ENCODE data around the gene PLLP. TPM values are rescaled to one million over a fixed set of nuclear protein-coding genes. Genes with fewer than 3 reads are reported as not detected.

The PLLP gene
- polyA plus RNA-seq, 1 donor from 2014 or later = not detected

DNA sequence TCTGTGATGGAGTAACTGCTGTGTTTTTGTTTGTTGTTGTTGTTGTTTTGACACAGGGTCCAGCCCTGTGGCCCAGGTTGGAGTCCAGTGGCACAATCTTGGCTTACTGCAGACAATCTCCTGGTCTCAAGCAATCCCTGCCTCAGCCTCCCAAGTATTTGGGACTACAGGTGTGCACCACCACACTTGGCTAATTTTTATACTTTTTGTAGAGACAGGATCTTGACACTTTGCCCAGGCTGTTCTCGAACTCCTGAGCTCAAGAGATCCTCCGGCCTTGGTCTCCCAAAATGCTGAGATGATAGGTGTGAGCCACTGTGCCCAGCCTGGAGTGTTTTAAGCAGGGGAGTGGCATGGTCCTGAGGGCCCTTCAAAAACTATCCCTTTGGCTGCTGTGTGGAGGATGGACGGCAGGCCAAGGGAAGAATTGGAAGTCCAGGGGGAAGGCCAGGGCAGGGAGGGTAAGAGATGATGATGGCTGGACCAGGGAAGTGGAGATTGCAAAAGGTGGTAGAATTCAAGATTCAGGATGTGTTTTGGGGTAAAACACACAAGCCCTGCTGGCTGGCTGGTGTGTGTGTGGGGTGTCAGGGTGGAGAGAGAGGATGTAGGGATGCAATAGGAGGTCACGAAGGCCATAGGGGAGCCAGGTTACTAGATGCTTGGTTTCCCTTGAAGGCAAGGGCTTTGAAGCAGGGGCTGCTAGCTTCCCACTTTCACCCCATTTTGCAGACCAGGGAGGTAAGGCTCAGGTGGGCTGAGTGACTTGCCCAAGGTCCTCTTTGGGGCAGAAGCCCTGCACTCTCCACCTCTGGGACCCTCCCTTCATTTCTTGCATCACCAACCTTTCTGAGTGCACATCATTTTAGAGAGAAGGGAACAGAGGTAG is 18.8 kb upstream of the PLLP start:
- TF ChIP-seq POLR2AphosphoS5 (IDR thresholded peaks at IDR 0.05) = no peak
- no peak for TF ChIP-seq SMC3 (conservative IDR thresholded peaks at IDR 0.05; ENCODE audit: poor library complexity)
- TF ChIP-seq TAF1 (IDR thresholded peaks at IDR 0.05; ENCODE audit: low read depth) = no peak
- TF ChIP-seq, protein P1, sequence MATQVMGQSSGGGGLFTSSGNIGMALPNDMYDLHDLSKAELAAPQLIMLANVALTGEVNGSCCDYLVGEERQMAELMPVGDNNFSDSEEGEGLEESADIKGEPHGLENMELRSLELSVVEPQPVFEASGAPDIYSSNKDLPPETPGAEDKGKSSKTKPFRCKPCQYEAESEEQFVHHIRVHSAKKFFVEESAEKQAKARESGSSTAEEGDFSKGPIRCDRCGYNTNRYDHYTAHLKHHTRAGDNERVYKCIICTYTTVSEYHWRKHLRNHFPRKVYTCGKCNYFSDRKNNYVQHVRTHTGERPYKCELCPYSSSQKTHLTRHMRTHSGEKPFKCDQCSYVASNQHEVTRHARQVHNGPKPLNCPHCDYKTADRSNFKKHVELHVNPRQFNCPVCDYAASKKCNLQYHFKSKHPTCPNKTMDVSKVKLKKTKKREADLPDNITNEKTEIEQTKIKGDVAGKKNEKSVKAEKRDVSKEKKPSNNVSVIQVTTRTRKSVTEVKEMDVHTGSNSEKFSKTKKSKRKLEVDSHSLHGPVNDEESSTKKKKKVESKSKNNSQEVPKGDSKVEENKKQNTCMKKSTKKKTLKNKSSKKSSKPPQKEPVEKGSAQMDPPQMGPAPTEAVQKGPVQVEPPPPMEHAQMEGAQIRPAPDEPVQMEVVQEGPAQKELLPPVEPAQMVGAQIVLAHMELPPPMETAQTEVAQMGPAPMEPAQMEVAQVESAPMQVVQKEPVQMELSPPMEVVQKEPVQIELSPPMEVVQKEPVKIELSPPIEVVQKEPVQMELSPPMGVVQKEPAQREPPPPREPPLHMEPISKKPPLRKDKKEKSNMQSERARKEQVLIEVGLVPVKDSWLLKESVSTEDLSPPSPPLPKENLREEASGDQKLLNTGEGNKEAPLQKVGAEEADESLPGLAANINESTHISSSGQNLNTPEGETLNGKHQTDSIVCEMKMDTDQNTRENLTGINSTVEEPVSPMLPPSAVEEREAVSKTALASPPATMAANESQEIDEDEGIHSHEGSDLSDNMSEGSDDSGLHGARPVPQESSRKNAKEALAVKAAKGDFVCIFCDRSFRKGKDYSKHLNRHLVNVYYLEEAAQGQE (IDR thresholded peaks at IDR 0.05; ENCODE audit: borderline replicate concordance) = no peak
- no peak for TF ChIP-seq MXI1 (conservative IDR thresholded peaks at IDR 0.05; ENCODE audit: poor library complexity, severe bottlenecking)
- no peak for TF ChIP-seq RAD21 (conservative IDR thresholded peaks at IDR 0.05)
- no peak for TF ChIP-seq EZH2 (IDR thresholded peaks at IDR 0.05; ENCODE audit: borderline replicate concordance, insufficient read depth, low read length, poor library complexity, severe bottlenecking)
- TF ChIP-seq, protein P2, sequence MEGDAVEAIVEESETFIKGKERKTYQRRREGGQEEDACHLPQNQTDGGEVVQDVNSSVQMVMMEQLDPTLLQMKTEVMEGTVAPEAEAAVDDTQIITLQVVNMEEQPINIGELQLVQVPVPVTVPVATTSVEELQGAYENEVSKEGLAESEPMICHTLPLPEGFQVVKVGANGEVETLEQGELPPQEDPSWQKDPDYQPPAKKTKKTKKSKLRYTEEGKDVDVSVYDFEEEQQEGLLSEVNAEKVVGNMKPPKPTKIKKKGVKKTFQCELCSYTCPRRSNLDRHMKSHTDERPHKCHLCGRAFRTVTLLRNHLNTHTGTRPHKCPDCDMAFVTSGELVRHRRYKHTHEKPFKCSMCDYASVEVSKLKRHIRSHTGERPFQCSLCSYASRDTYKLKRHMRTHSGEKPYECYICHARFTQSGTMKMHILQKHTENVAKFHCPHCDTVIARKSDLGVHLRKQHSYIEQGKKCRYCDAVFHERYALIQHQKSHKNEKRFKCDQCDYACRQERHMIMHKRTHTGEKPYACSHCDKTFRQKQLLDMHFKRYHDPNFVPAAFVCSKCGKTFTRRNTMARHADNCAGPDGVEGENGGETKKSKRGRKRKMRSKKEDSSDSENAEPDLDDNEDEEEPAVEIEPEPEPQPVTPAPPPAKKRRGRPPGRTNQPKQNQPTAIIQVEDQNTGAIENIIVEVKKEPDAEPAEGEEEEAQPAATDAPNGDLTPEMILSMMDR (IDR thresholded peaks at IDR 0.05; ENCODE audit: poor library complexity, severe bottlenecking) = no peak
- TF ChIP-seq EP300 (conservative IDR thresholded peaks at IDR 0.05; ENCODE audit: poor library complexity, severe bottlenecking) = no peak
- H3K27ac ChIP-seq (ENCODE audit: low read length) = no peak overlapping the region

GRCh38 chr16:57301126-57301817 is 16.8 kb upstream of the PLLP start:
- Histone ChIP-seq H4K20me1 (ENCODE audit: insufficient read depth) (no peaks in the 10 kb centered on the region), H3K9me3 (ENCODE audit: low read length) (no peaks in the 10 kb centered on the region), H3K9me2 (ENCODE audit: insufficient read depth, low read length) (no peaks in the 10 kb centered on the region), H3K36me3 (ENCODE audit: insufficient read depth, low read length) (no peaks in the 10 kb centered on the region), H2AFZ (ENCODE audit: low read depth, low read length) (peak overlapping the region; percentile 78), H3K27me3 (ENCODE audit: insufficient read depth, low read depth, low read length) (no peaks in the 10 kb centered on the region), H3K79me2 (replicated peaks; ENCODE audit: insufficient read depth, low read length) (no peaks in the 10 kb centered on the region), H3F3A (ENCODE audit: insufficient read depth, low read length, poor library complexity, severe bottlenecking) (no peaks in the 10 kb centered on the region), H3K4me3 (ENCODE audit: low read length) (peak overlapping the region; percentile 65), H3K4me2 (ENCODE audit: low read length) (no peak overlapping the region), H3K27ac (ENCODE audit: low read length) (peak overlapping the region; percentile 81), H3K9ac (ENCODE audit: low read length) (peak overlapping the region; percentile 71)
- no peak for TF ChIP-seq EP300 (conservative IDR thresholded peaks at IDR 0.05; ENCODE audit: poor library complexity, severe bottlenecking)
- TF ChIP-seq, protein P1 (IDR thresholded peaks at IDR 0.05; ENCODE audit: borderline replicate concordance) = peak; percentile 10

More for the DNA sequence above, 18.8 kb upstream of the PLLP start:
- no peaks in the 10 kb centered on the region for H3K9me2 ChIP-seq (ENCODE audit: insufficient read depth, low read length)
- H3K4me2 ChIP-seq (ENCODE audit: low read length) = no peak overlapping the region
- no peaks in the 10 kb centered on the region for H4K20me1 ChIP-seq (ENCODE audit: insufficient read depth)
- no peak overlapping the region for H2AFZ ChIP-seq (ENCODE audit: low read depth, low read length)
- H3F3A ChIP-seq (ENCODE audit: insufficient read depth, low read length, poor library complexity, severe bottlenecking) = no peaks in the 10 kb centered on the region
- no peaks in the 10 kb centered on the region for H3K9me3 ChIP-seq (ENCODE audit: low read length)
- H3K27me3 ChIP-seq (ENCODE audit: insufficient read depth, low read depth, low read length) = no peaks in the 10 kb centered on the region
- no peak overlapping the region for H3K9ac ChIP-seq (ENCODE audit: low read length)
- H3K4me3 ChIP-seq (ENCODE audit: low read length) = no peak overlapping the region
- no peaks in the 10 kb centered on the region for H3K79me2 ChIP-seq (replicated peaks; ENCODE audit: insufficient read depth, low read length)
- no peaks in the 10 kb centered on the region for H3K36me3 ChIP-seq (ENCODE audit: insufficient read depth, low read length)

All from neural cell (in vitro differentiated cells).